Panc1 (cell line): ENCODE measurements around the gene PEX16. TPM values are rescaled to one million over a fixed set of nuclear protein-coding genes. Genes with fewer than 3 reads are reported as not detected.

ENCODE experiments used
- ATAC-seq: fragments of 200-7000 bp; cut with Tn5 transposase; 2 replicates; pipeline ENCODE4 v1.9.1; 2020; ENCODE audit warnings: mild to moderate bottlenecking, moderate library complexity
- BruUV-seq: library from RNA; stranded (reverse); fragments of 400-500 nt; replicated peaks from 2 replicates; lab custom pipeline; 2021; lab: Mats Ljungman, UMichigan
- CTCF ChIA-PET: fragments of 300-600 bp; sonication (Branson Sonifier 250); formaldehyde crosslinking; loops from one replicate; lab custom pipeline; 2022; ENCODE audit warnings: antibody characterized with exemption; lab: Charles Lee
- POLR2A ChIA-PET: fragments of 300-600 bp; sonication (Branson Sonifier 250); formaldehyde crosslinking; loops from one replicate; lab custom pipeline; 2022; ENCODE audit warnings: antibody characterized with exemption; lab: Charles Lee
- DNase-seq: peaks from one replicate; pipeline ENCODE4 v3.0.0-alpha.2; 2010; ENCODE audit warnings: low read depth, low spot score
- H3K27ac ChIP-seq: 2 replicates; pipeline ENCODE4 v1.5.1; 2011; ENCODE audit warnings: mild to moderate bottlenecking, low read length, inconsistent platforms
- H3K27me3 ChIP-seq: fragments of 200-500 bp; sonication (Bioruptor generic); 2 replicates; pipeline ENCODE4 v1.6.0; 2014; ENCODE audit warnings: low read length, inconsistent platforms; ENCODE audit not compliant: control insufficient read depth, insufficient read depth
- H3K36me3 ChIP-seq: fragments of 200-500 bp; sonication (Bioruptor generic); 2 replicates; pipeline ENCODE4 v1.5.1; 2014; ENCODE audit warnings: inconsistent platforms, mild to moderate bottlenecking, low read length, moderate library complexity; ENCODE audit not compliant: control insufficient read depth, insufficient read depth
- H3K4me1 ChIP-seq: 2 replicates; pipeline ENCODE4 v1.5.1; 2011; ENCODE audit warnings: inconsistent platforms, mild to moderate bottlenecking, low read length, moderate library complexity; ENCODE audit not compliant: control insufficient read depth, insufficient read depth
- H3K4me3 ChIP-seq, 2 experiments: 2 replicates each; pipeline ENCODE4 v1.5.1; 2011 to 2012; ENCODE audit warnings: low read depth in 2 of 2, low read length in 2 of 2, mild to moderate bottlenecking in 2 of 2, inconsistent platforms in 1 of 2, moderate library complexity in 1 of 2
- H3K9me3 ChIP-seq: fragments of 200-500 bp; sonication (Bioruptor generic); 2 replicates; pipeline ENCODE4 v1.5.1; 2014; ENCODE audit warnings: low read depth, mild to moderate bottlenecking, inconsistent platforms, low read length, moderate library complexity; ENCODE audit not compliant: control insufficient read depth, insufficient read depth
- POLR2AphosphoS5 ChIP-seq: IDR thresholded peaks from 2 replicates; pipeline ENCODE4 v1.6.1; 2012; ENCODE audit warnings: mild to moderate bottlenecking, low read depth, low read length, moderate library complexity
- SIN3A ChIP-seq: IDR thresholded peaks from 2 replicates; pipeline ENCODE4 v1.6.1; 2012; ENCODE audit warnings: low read depth, mild to moderate bottlenecking, low read length, moderate library complexity, borderline replicate concordance; ENCODE audit not compliant: insufficient read depth
- TCF7L2 ChIP-seq: IDR thresholded peaks from 2 replicates; pipeline ENCODE4 v1.6.1; 2011; ENCODE audit warnings: mild to moderate bottlenecking, low read depth, low read length, inconsistent platforms
- in situ Hi-C: cut with HindIII; loops from 2 replicates; pipeline ENCODE4 v1.10.0; 2016; ENCODE audit warnings: low sequenced_read_pairs, low pct_unique_long_range_greater_than_20kb
- intact Hi-C: fragments of 100-400 bp; cut with micrococcal nuclease; formaldehyde crosslinking; loops from one replicate; pipeline ENCODE4 v1.10.0; 2022; ENCODE audit not compliant: unreplicated experiment
- total RNA-seq: library from RNA; stranded (reverse); gene quantifications from one replicate; pipeline ENCODE4 v1.2.1, GENCODE V29; 2021; ENCODE audit not compliant: unreplicated experiment
- TF ChIP-seq, protein P1 (sequence below), 2 experiments: IDR thresholded peaks; 2 replicates each; pipeline ENCODE4 v1.6.1; 2011 to 2012; ENCODE audit warnings: low read depth in 2 of 2, control low read depth in 1 of 2, low read length in 1 of 2, mild to moderate bottlenecking in 1 of 2, moderate library complexity in 1 of 2; ENCODE audit not compliant: insufficient read depth in 1 of 2
- TF ChIP-seq, protein P2 (sequence below): fragments of 450-650 bp; IDR thresholded peaks from 2 replicates; pipeline ENCODE4 v1.5.1; 2017; ENCODE audit warnings: mild to moderate bottlenecking

Gene PEX16
- total RNA-seq, 1 experiment from 2014 or later = 37.5 TPM

DNA sequence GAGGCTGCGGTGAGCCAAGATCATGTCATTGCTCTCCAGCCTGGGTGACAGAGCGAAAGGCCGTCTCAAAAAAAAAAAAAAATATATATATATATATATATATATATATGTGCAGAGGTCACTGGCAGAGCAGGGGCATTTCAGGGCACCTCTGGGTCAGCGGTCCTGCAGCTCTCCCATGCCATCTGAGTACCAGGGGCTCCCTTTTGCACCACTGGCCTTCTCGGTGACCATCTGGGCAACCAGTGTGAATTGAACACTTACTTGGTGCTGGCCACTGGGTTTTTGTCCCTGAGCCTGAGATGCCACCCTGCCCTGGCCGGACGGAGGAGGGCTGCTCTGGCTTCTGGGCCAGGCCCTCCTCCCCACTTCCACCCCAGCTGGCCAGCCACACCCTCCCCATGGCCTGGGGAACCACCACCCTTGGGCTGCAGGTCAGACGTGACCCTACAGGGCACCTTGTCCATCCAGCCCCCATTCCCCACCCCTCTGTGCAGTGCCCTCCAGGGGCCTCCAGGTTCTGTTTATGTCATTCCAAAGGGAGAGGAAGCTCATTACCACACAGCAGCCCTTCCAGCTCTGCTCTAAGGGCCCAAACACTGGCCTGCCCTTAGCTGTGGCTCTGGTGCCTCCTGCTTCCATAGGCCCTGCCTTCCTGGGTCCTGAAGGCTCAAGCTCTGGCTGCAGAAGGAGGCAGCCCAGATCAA lies 22.0 kb downstream of the PEX16 start:
- no peak overlapping the region for H3K4me3 ChIP-seq
- intact Hi-C loops = no loop called here
- in situ Hi-C loops = no loop called here
- no peak for DNase-seq
- POLR2A ChIA-PET = interaction anchor here (0.6 kb wide), 1 partner anchor 135 kb away, joined by 3 read pairs; no protein-coding TSS in a partner anchor
- no peaks in the 10 kb centered on the region for H3K27me3 ChIP-seq
- TF ChIP-seq TCF7L2 = no peak
- no peak for TF ChIP-seq POLR2AphosphoS5
- TF ChIP-seq SIN3A = no peak
- no peaks in the 10 kb centered on the region for H3K9me3 ChIP-seq
- H3K36me3 ChIP-seq = no peaks in the 10 kb centered on the region
- no peak for ATAC-seq
- peaks cover 6% of the 10 kb centered on the region; the same call in 1 of the 2 replicates for H3K4me1 ChIP-seq
- CTCF ChIA-PET = no interaction called here
- H3K27ac ChIP-seq = no peak overlapping the region
- no TSS peak for BruUV-seq

DNA sequence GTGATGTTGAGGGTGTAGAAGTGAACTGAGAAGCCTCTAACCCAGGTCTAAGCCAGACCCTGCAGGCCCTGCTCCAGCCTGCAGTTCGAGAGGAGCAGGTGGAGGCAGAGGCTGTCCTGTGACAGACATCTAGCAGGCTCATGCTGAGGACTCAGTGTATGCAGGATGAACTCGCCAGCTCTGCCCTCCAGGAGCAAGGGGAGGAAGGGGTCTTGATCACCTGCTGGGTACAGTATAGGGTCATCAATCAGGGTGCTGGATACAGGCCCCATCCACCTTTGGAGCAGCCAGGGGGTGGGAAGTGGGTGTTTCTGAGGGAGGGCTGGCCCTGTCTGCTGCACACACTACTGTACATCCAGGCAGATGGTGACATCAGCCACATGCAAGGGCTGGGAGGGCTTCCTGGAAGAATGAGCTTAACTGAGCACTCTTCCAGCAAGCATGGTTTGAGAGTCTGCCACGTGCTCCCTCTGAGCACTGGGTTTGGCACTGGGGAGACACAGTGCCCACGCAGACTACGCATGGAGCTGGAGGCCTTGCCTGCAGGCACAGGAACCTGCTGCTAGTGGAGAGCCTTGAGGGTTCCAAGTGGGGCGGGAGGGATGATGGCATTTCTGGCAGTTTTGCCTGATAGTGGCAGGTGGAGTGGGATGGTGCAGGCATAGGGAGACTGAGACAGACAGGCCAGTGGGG lies 23.0 kb downstream of the PEX16 start:
- Histone ChIP-seq H3K9me3 (no peaks in the 10 kb centered on the region), H3K4me1 (peaks cover 6% of the 10 kb centered on the region; the same call in 1 of the 2 replicates), H3K27me3 (no peaks in the 10 kb centered on the region), H3K36me3 (no peaks in the 10 kb centered on the region), H3K4me3 (no peak overlapping the region), H3K27ac (no peak overlapping the region)
- TF ChIP-seq, protein P1, sequence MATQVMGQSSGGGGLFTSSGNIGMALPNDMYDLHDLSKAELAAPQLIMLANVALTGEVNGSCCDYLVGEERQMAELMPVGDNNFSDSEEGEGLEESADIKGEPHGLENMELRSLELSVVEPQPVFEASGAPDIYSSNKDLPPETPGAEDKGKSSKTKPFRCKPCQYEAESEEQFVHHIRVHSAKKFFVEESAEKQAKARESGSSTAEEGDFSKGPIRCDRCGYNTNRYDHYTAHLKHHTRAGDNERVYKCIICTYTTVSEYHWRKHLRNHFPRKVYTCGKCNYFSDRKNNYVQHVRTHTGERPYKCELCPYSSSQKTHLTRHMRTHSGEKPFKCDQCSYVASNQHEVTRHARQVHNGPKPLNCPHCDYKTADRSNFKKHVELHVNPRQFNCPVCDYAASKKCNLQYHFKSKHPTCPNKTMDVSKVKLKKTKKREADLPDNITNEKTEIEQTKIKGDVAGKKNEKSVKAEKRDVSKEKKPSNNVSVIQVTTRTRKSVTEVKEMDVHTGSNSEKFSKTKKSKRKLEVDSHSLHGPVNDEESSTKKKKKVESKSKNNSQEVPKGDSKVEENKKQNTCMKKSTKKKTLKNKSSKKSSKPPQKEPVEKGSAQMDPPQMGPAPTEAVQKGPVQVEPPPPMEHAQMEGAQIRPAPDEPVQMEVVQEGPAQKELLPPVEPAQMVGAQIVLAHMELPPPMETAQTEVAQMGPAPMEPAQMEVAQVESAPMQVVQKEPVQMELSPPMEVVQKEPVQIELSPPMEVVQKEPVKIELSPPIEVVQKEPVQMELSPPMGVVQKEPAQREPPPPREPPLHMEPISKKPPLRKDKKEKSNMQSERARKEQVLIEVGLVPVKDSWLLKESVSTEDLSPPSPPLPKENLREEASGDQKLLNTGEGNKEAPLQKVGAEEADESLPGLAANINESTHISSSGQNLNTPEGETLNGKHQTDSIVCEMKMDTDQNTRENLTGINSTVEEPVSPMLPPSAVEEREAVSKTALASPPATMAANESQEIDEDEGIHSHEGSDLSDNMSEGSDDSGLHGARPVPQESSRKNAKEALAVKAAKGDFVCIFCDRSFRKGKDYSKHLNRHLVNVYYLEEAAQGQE (IDR thresholded peaks at IDR 0.05; ENCODE audit: insufficient read depth in 1 of 2, low read depth in 2 of 2, low read length in 1 of 2) = no peak
- TF ChIP-seq, protein P2, sequence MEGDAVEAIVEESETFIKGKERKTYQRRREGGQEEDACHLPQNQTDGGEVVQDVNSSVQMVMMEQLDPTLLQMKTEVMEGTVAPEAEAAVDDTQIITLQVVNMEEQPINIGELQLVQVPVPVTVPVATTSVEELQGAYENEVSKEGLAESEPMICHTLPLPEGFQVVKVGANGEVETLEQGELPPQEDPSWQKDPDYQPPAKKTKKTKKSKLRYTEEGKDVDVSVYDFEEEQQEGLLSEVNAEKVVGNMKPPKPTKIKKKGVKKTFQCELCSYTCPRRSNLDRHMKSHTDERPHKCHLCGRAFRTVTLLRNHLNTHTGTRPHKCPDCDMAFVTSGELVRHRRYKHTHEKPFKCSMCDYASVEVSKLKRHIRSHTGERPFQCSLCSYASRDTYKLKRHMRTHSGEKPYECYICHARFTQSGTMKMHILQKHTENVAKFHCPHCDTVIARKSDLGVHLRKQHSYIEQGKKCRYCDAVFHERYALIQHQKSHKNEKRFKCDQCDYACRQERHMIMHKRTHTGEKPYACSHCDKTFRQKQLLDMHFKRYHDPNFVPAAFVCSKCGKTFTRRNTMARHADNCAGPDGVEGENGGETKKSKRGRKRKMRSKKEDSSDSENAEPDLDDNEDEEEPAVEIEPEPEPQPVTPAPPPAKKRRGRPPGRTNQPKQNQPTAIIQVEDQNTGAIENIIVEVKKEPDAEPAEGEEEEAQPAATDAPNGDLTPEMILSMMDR = no peak
- TF ChIP-seq POLR2AphosphoS5 = no peak
- no peak for TF ChIP-seq TCF7L2
- TF ChIP-seq SIN3A = no peak
- BruUV-seq = no TSS peak
- in situ Hi-C loops (no loop called here), intact Hi-C loops (no loop called here)
- ATAC-seq (no peak), DNase-seq (no peak)
- ChIA-PET CTCF (no interaction called here), POLR2A (no interaction called here)
